HG03066 (cell line): ENCODE data around the gene EVX2.

Source experiments
- ATAC-seq: cut with Tn5 transposase; IDR thresholded peaks from one replicate; pipeline ENCODE4 v1.9.1; 2021; ENCODE audit warnings: low read depth; ENCODE audit not compliant: unreplicated experiment

EVX2 gene

GRCh38 chr2:176109946-176110345, 26.2 kb upstream of the EVX2 start:
- no peak for ATAC-seq

- no peak for ATAC-seq
Measured at GRCh38 chr2:176109192-176109901, 25.6 kb upstream of the EVX2 start.

GRCh38 chr2:176107731-176108181, 24.0 kb upstream of the EVX2 start:
- no peak for ATAC-seq

GRCh38 chr2:176106581-176107539, 23.1 kb upstream of the EVX2 start, which contains the start of gene HOXD11:
Gene HOXD11, plus strand, starts transcription at chr2:176107280. Its CDS starts 76 bp downstream, at chr2:176107356.
- ATAC-seq, result no peak

GRCh38 chr2:176105730-176106580, 22.2 kb upstream of the EVX2 start:
- no peak for ATAC-seq

- ATAC-seq, result no peak
Measured at GRCh38 chr2:176105078-176105729, 21.4 kb upstream of the EVX2 start.

- ATAC-seq, result no peak
Measured at GRCh38 chr2:176104316-176105077, 20.7 kb upstream of the EVX2 start.

- ATAC-seq, result no peak
Measured at GRCh38 chr2:176103742-176104315, 20.1 kb upstream of the EVX2 start.

GRCh38 chr2:176103194-176103593, 19.4 kb upstream of the EVX2 start:
- no peak for ATAC-seq

- ATAC-seq, result no peak
Measured at GRCh38 chr2:176102309-176102866, 18.6 kb upstream of the EVX2 start.

GRCh38 chr2:176101842-176102241, 18.1 kb upstream of the EVX2 start:
- no peak for ATAC-seq

GRCh38 chr2:176101216-176101830, 17.6 kb upstream of the EVX2 start:
- ATAC-seq, result no peak

- no peak for ATAC-seq
Measured at GRCh38 chr2:176100547-176101140, 16.9 kb upstream of the EVX2 start.

GRCh38 chr2:176099728-176100546, 16.2 kb upstream of the EVX2 start, which contains the start of gene HOXD12:
Gene HOXD12, plus strand, starts transcription at chr2:176099795. Its CDS starts 7 bp downstream, at chr2:176099802.
- ATAC-seq, result no peak

GRCh38 chr2:176099159-176099727, 15.5 kb upstream of the EVX2 start:
- no peak for ATAC-seq

GRCh38 chr2:176098366-176099158, 14.8 kb upstream of the EVX2 start:
- ATAC-seq, result no peak
